ENCODE measurements around the gene PGBD5. TPM values are rescaled to one million over a fixed set of nuclear protein-coding genes. Genes with fewer than 3 reads are reported as not detected.

The PGBD5 gene
- total RNA-seq, 5 donors from 2014 or later (not counting 1 experiment from before 2014, with no cell fraction given) = 0.03 to 0.09 (median 0.09) TPM; not detected in 2

DNA sequence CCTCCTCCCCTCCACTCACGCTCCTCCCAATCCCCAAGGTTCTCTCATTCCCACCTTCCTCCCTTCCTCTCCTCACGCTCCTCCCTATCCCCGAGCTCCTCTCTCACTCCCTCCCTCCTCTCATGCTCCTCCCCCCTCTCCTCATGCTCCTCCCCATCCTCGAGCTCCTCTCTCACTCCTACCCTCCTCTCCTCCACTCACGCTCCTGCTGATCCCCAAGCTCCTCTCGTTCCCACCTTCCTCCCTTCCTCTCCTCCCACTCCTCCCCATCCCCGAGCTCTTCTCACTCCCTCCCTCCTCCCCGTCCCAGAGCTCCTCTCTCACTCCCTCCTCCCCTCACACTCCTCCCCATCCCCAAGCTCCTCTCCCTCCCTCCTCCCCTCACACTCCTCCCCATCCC, 31.4 kb downstream of the PGBD5 start:
- Mint-ChIP-seq H3K27ac (no peak overlapping the region), H3K4me3 (no peak overlapping the region), H3K4me1 (no peaks in the 10 kb centered on the region), H3K36me3 (no peaks in the 10 kb centered on the region), H3K27me3 (peaks cover 35 to 37% of the 10 kb centered on the region in 2 donors), H3K9me3 (peaks cover 0 to 4% (median 0%) of the 10 kb centered on the region in 3 donors)
- Histone ChIP-seq H3K27ac (ENCODE audit: low read length) (no peak overlapping the region), H3K4me1 (ENCODE audit: control insufficient read depth in 1 of 2, extremely low read depth in 1 of 2, insufficient read depth in 2 of 2, low read length in 2 of 2) (no peaks in the 10 kb centered on the region), H3K27me3 (replicated peaks in 1 of 2; ENCODE audit: control insufficient read depth in 2 of 2, extremely low read depth in 1 of 2, insufficient read depth in 2 of 2, low read length in 1 of 2) (peaks cover 0 to 34% of the 10 kb centered on the region in 2 experiments), H3K9me3 (no peaks in the 10 kb centered on the region), H3K36me3 (ENCODE audit: control insufficient read depth in 2 of 2, extremely low read depth in 1 of 2, insufficient read depth in 1 of 2, low read length in 1 of 2) (no peaks in the 10 kb centered on the region), H3K4me3 (ENCODE audit: control insufficient read depth in 1 of 2, extremely low read depth in 1 of 2, low read length in 1 of 2) (no peak overlapping the region)
- ATAC-seq (replicated peaks in 1 of 4) (no peak), DNase-seq (no peak)
- ChIA-PET CTCF (interaction anchor here in 1 of 2 donors (0.5 to 0.6 kb wide), 2 partner anchors 10 to 668 kb away, joined by 3 to 10 read pairs; no protein-coding TSS in a partner anchor), POLR2A (no interaction called here)
- WGBS (ENCODE audit: insufficient coverage) = 84% methylated on average over 8 of the region's 8 CpGs

DNA sequence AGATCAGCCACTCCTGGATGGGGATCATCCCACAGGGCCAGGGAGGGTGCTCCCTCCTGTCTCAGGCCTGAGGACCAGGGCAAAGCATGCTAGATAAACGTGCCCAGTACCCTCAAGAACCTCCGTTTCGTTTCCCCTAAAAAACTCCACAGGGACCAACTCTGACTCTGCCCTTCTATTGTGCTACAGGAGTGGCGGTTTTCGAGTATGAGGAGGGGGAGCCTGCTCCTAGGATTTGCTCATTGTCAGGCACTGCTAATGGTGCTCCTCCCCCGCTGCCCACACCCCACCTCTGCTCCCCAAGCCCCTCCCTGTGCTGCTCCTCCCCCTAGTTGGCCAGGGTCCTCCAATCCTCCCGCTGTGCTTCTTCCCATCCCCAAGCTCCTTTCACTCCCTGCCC, 32.0 kb downstream of the PGBD5 start:
- 78% methylated on average over 1 of the region's 7 CpGs for WGBS (ENCODE audit: insufficient coverage)
- no peak for DNase-seq
- no peaks in the 10 kb centered on the region for H3K9me3 ChIP-seq
- H3K27ac Mint-ChIP-seq = no peak overlapping the region
- H3K36me3 ChIP-seq (ENCODE audit: control insufficient read depth in 2 of 2, extremely low read depth in 1 of 2, insufficient read depth in 1 of 2, low read length in 1 of 2) = no peaks in the 10 kb centered on the region
- CTCF ChIA-PET = interaction anchor here in 1 of 2 donors (0.5 kb wide), 1 partner anchor 11 kb away, joined by 10 read pairs; no protein-coding TSS in a partner anchor
- no peaks in the 10 kb centered on the region for H3K4me1 Mint-ChIP-seq
- H3K4me1 ChIP-seq (ENCODE audit: control insufficient read depth in 1 of 2, extremely low read depth in 1 of 2, insufficient read depth in 2 of 2, low read length in 2 of 2) = no peaks in the 10 kb centered on the region
- H3K4me3 Mint-ChIP-seq = no peak overlapping the region
- POLR2A ChIA-PET = no interaction called here
- H3K27me3 ChIP-seq (replicated peaks in 1 of 2; ENCODE audit: control insufficient read depth in 2 of 2, extremely low read depth in 1 of 2, insufficient read depth in 2 of 2, low read length in 1 of 2) = peaks cover 0 to 28% of the 10 kb centered on the region in 2 experiments
- H3K27me3 Mint-ChIP-seq = peaks cover 31 to 34% of the 10 kb centered on the region in 2 donors
- H3K4me3 ChIP-seq (ENCODE audit: control insufficient read depth in 1 of 2, extremely low read depth in 1 of 2, low read length in 1 of 2) = no peak overlapping the region
- no peaks in the 10 kb centered on the region for H3K36me3 Mint-ChIP-seq
- H3K9me3 Mint-ChIP-seq = peaks cover 0 to 4% (median 0%) of the 10 kb centered on the region in 3 donors
- no peak for ATAC-seq (replicated peaks in 1 of 4)
- no peak overlapping the region for H3K27ac ChIP-seq (ENCODE audit: low read length)

DNA sequence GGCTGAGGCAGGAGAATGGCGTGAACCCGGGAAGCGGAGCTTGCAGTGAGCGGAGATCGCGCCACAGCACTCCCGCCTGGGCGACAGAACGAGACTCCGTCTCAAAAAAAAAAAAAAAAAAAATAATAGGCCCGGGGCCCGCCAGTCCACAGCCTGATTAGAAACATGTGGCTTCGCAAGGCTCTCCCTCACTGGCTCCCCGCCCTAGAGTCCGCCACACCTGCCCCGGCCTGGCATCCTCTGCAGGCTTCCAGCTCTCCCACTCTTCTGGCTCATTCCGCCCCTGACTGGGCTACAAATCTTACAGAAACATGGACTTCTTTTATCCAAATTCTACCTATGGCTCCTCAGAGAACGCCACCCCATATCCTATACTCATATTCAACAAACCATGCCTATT, 32.4 kb downstream of the PGBD5 start:
- Histone ChIP-seq H3K27ac (ENCODE audit: low read length) (no peak overlapping the region), H3K36me3 (ENCODE audit: control insufficient read depth in 2 of 2, extremely low read depth in 1 of 2, insufficient read depth in 1 of 2, low read length in 1 of 2) (no peaks in the 10 kb centered on the region), H3K27me3 (replicated peaks in 1 of 2; ENCODE audit: control insufficient read depth in 2 of 2, extremely low read depth in 1 of 2, insufficient read depth in 2 of 2, low read length in 1 of 2) (peaks cover 0 to 30% of the 10 kb centered on the region in 2 experiments), H3K4me1 (ENCODE audit: control insufficient read depth in 1 of 2, extremely low read depth in 1 of 2, insufficient read depth in 2 of 2, low read length in 2 of 2) (no peaks in the 10 kb centered on the region), H3K9me3 (no peaks in the 10 kb centered on the region), H3K4me3 (ENCODE audit: control insufficient read depth in 1 of 2, extremely low read depth in 1 of 2, low read length in 1 of 2) (no peak overlapping the region)
- no peaks in the 10 kb centered on the region for H3K4me1 Mint-ChIP-seq
- ChIA-PET CTCF (no interaction called here), POLR2A (no interaction called here)
- H3K4me3 Mint-ChIP-seq = no peak overlapping the region
- ATAC-seq (replicated peaks in 1 of 4) (no peak), DNase-seq (no peak)
- 96% methylated on average over 6 of the region's 18 CpGs for WGBS (ENCODE audit: insufficient coverage)
- H3K27ac Mint-ChIP-seq = no peak overlapping the region
- peaks cover 0 to 4% (median 0%) of the 10 kb centered on the region in 3 donors for H3K9me3 Mint-ChIP-seq
- no peaks in the 10 kb centered on the region for H3K36me3 Mint-ChIP-seq
- peaks cover 31 to 34% of the 10 kb centered on the region in 2 donors for H3K27me3 Mint-ChIP-seq

DNA sequence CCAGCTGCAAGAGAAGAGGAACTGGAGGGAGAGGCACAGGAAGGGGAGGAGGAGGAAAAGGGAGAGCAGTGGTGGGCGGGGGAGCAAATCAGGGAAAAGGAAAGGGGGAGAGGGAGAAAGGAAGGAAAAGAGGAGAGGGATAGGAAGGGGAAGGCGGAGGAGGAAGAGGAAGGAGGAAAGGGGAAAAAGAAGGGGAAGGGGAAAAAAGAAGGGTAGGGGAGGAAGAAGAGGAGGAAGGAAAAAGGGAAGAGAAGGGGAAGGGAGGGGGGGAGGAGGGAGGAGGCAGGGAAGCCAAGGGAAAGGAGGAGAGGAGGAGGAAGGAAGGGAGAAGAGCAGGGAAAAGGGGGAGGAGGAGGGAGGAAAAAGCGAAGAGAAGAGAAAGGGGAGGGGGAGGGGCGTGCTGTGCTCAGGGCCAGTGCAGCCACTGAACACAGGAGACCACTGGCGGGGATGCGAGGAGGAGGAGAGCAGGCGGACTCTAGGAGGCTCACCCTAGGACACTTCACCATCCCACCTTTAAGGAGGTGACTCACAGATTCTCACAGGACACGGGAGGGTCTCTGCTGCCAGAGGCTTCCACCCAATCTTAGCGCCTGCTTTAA, 33.1 kb downstream of the PGBD5 start:
- 75% methylated on average over 3 of the region's 9 CpGs for WGBS (ENCODE audit: insufficient coverage)
- POLR2A ChIA-PET = no interaction called here
- Histone ChIP-seq H3K27me3 (replicated peaks in 1 of 2; ENCODE audit: control insufficient read depth in 2 of 2, extremely low read depth in 1 of 2, insufficient read depth in 2 of 2, low read length in 1 of 2) (peaks cover 0 to 34% of the 10 kb centered on the region in 2 experiments), H3K27ac (ENCODE audit: low read length) (no peak overlapping the region), H3K36me3 (ENCODE audit: control insufficient read depth in 2 of 2, extremely low read depth in 1 of 2, insufficient read depth in 1 of 2, low read length in 1 of 2) (no peaks in the 10 kb centered on the region), H3K4me1 (ENCODE audit: control insufficient read depth in 1 of 2, extremely low read depth in 1 of 2, insufficient read depth in 2 of 2, low read length in 2 of 2) (no peaks in the 10 kb centered on the region), H3K4me3 (ENCODE audit: control insufficient read depth in 1 of 2, extremely low read depth in 1 of 2, low read length in 1 of 2) (no peak overlapping the region), H3K9me3 (no peaks in the 10 kb centered on the region)
- H3K27me3 Mint-ChIP-seq = peaks cover 27 to 29% of the 10 kb centered on the region in 2 donors
- H3K9me3 Mint-ChIP-seq = peaks cover 0 to 4% (median 0%) of the 10 kb centered on the region in 3 donors
- CTCF ChIA-PET = interaction anchor here in 1 of 2 donors (0.7 kb wide), 1 partner anchor 1231 kb away, joined by 5 read pairs; no protein-coding TSS in a partner anchor
- no peak overlapping the region for H3K4me3 Mint-ChIP-seq
- ATAC-seq (replicated peaks in 1 of 4) (no peak), DNase-seq (no peak)
- H3K4me1 Mint-ChIP-seq = no peaks in the 10 kb centered on the region
- no peak overlapping the region for H3K27ac Mint-ChIP-seq
- no peaks in the 10 kb centered on the region for H3K36me3 Mint-ChIP-seq

DNA sequence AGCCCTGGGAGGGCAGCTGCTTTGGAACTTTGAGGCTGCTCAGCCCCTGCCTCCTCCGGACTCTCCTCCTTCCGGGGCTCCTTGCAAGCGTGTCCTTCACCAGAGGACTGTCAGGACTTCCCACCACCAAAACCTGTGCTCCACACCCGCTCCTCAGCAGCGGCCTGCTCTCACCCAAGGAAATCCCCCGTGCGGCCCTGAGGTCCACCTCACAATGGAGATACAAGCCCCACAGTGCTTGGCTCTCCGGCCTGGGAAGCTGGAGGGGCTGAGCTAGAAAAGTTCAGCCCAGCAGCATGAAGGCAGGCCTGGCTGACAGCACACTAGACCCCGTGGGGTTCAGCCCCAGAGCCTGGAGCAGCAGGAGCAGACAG, 33.6 kb downstream of the PGBD5 start:
- H3K27me3 Mint-ChIP-seq = peaks cover 28 to 31% of the 10 kb centered on the region in 2 donors
- no peak overlapping the region for H3K4me3 Mint-ChIP-seq
- no peak overlapping the region for H3K4me3 ChIP-seq (ENCODE audit: control insufficient read depth in 1 of 2, extremely low read depth in 1 of 2, low read length in 1 of 2)
- H3K27me3 ChIP-seq (replicated peaks in 1 of 2; ENCODE audit: control insufficient read depth in 2 of 2, extremely low read depth in 1 of 2, insufficient read depth in 2 of 2, low read length in 1 of 2) = peaks cover 0 to 31% of the 10 kb centered on the region in 2 experiments
- H3K4me1 ChIP-seq (ENCODE audit: control insufficient read depth in 1 of 2, extremely low read depth in 1 of 2, insufficient read depth in 2 of 2, low read length in 2 of 2) = no peaks in the 10 kb centered on the region
- DNase-seq (no peak), ATAC-seq (replicated peaks in 1 of 4) (no peak)
- no peak overlapping the region for H3K27ac Mint-ChIP-seq
- H3K9me3 ChIP-seq = no peaks in the 10 kb centered on the region
- POLR2A ChIA-PET = no interaction called here
- no peaks in the 10 kb centered on the region for H3K4me1 Mint-ChIP-seq
- CTCF ChIA-PET = interaction anchor here in 1 of 2 donors (0.7 kb wide), 1 partner anchor 1230 kb away, joined by 5 read pairs; no protein-coding TSS in a partner anchor
- no peaks in the 10 kb centered on the region for H3K36me3 Mint-ChIP-seq
- 50% methylated on average over 8 of the region's 9 CpGs for WGBS (ENCODE audit: insufficient coverage)
- H3K36me3 ChIP-seq (ENCODE audit: control insufficient read depth in 2 of 2, extremely low read depth in 1 of 2, insufficient read depth in 1 of 2, low read length in 1 of 2) = no peaks in the 10 kb centered on the region
- no peak overlapping the region for H3K27ac ChIP-seq (ENCODE audit: low read length)
- H3K9me3 Mint-ChIP-seq = peaks cover 0 to 4% (median 0%) of the 10 kb centered on the region in 3 donors

DNA sequence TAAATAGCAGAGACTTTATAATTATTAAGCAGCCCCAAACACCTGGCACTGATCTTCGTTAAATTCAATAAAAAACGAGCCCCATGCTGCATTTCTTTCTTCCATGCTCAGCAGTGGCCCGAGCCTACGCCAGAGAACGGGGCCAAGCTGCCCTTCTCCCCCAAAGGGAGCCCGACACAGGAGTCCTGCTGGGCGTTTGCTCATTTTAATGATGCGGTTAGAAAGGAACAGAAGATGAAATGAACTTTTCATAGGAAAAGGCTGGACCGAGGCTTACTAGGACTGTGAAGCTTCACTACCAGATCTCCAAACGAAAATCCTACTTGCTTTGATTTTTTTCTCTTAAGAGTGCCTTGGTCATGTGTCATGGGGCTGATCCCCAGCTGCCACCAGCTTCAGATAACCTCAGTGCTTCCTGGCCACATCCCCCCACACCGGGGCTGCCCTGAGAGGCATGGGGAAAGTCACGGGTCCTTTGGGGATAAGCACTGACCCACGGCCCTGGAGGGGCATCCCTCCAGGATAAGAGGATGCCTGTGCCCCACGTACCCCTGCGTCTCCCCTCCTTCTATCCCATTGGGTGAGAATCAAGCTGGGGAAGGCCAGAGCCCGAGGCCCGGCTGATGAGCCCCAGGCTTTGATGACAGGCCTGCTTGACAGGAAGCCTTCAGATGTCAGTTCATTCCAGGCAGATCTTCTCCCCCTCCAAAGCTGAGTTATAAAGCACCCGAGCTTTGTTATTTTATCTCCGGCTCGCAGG, 34.2 kb downstream of the PGBD5 start:
- POLR2A ChIA-PET = no interaction called here
- no peaks in the 10 kb centered on the region for H3K36me3 Mint-ChIP-seq
- H3K9me3 Mint-ChIP-seq = peaks cover 0 to 4% (median 0%) of the 10 kb centered on the region in 3 donors
- H3K27ac ChIP-seq (ENCODE audit: low read length) = no peak overlapping the region
- no peaks in the 10 kb centered on the region for H3K4me1 ChIP-seq (ENCODE audit: control insufficient read depth in 1 of 2, extremely low read depth in 1 of 2, insufficient read depth in 2 of 2, low read length in 2 of 2)
- no peak for ATAC-seq (replicated peaks in 1 of 4)
- no peak overlapping the region for H3K4me3 Mint-ChIP-seq
- WGBS (ENCODE audit: insufficient coverage) = 46% methylated on average over 13 of the region's 20 CpGs
- H3K4me3 ChIP-seq (ENCODE audit: control insufficient read depth in 1 of 2, extremely low read depth in 1 of 2, low read length in 1 of 2) = no peak overlapping the region
- no peak overlapping the region for H3K27ac Mint-ChIP-seq
- peaks cover 25 to 29% of the 10 kb centered on the region in 2 donors for H3K27me3 Mint-ChIP-seq
- no peak for DNase-seq
- CTCF ChIA-PET = interaction anchor here in 1 of 2 donors (0.7 kb wide), 1 partner anchor 1230 kb away, joined by 5 read pairs; no protein-coding TSS in a partner anchor
- H3K9me3 ChIP-seq = no peaks in the 10 kb centered on the region
- H3K27me3 ChIP-seq (replicated peaks in 1 of 2; ENCODE audit: control insufficient read depth in 2 of 2, extremely low read depth in 1 of 2, insufficient read depth in 2 of 2, low read length in 1 of 2) = peaks cover 0 to 32% of the 10 kb centered on the region in 2 experiments
- H3K36me3 ChIP-seq (ENCODE audit: control insufficient read depth in 2 of 2, extremely low read depth in 1 of 2, insufficient read depth in 1 of 2, low read length in 1 of 2) = no peaks in the 10 kb centered on the region
- H3K4me1 Mint-ChIP-seq = no peaks in the 10 kb centered on the region

Measured in T-cell (primary cell).